Posterior cingulate gyrus (tissue), 11 donors: ENCODE data around the gene CD200R1L.
"Not testable (repeated sequence)": the region's sequence is repeated elsewhere in the genome, so short reads cannot be mapped to it uniquely, and the experiment has no call there.

Source experiments
- DNase-seq, 10 donors: peaks; one replicate each; pipeline versions ENCODE4 v3.0.0 to v3.0.0-alpha.2; 2020 to 2021; ENCODE audit warnings: mixed read lengths in 3 of 10
- intact Hi-C: fragments of 100-400 bp; cut with DNase I; formaldehyde crosslinking; loops from one replicate; pipeline ENCODE4 v1.15.1; 2023

The CD200R1L gene, protein sequence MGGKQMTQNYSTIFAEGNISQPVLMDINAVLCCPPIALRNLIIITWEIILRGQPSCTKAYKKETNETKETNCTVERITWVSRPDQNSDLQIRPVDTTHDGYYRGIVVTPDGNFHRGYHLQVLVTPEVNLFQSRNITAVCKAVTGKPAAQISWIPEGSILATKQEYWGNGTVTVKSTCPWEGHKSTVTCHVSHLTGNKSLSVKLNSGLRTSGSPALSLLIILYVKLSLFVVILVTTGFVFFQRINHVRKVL

DNA sequence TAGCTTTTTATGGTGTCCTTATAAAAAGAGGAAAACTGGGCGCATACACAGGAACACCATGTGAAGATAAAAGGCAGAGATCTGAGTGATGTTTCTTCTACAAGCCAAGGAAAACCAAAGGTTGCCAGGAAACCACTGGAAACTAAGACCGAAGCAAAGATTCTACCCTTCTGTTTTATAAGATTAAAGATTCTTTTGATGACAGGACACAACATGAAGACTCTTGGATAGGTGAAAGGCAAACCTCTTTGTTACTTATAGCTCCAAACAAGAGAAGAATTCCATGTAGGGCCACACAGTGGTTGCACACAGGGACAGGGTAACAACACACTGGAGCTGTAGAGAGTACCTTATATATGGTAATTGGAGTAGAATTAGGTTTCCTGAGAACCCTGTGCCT, at the start of gene CD200R1L:
TSS of gene CD200R1L (minus strand) at position 101 of the 400 bp plus-strand sequence. CDS start 17,497 bp downstream, outside the sequence.
- intact Hi-C loops: no loop called here
- no peak for DNase-seq

DNA sequence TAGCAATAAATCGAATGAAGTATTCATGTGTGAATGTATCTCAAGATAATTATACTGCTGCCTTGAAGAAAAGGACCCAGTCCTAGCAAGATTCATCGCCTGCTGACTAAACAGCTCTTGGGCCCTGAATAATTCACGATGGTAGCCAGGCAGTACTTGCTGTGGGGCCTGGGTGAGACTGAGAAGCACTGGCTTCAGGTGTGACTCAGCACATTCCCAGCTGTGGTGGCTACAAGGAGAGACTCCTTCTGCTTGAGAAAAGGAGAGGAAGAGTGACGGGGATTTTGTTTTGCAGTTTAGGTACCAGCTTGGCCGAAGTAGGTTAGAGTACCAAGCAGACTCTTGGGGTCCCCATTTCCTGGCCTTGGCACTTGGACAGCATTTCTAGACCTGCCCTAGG, 47.6 kb upstream of the CD200R1L start:
- DNase-seq: no peak
- intact Hi-C loops: no loop called here

DNA sequence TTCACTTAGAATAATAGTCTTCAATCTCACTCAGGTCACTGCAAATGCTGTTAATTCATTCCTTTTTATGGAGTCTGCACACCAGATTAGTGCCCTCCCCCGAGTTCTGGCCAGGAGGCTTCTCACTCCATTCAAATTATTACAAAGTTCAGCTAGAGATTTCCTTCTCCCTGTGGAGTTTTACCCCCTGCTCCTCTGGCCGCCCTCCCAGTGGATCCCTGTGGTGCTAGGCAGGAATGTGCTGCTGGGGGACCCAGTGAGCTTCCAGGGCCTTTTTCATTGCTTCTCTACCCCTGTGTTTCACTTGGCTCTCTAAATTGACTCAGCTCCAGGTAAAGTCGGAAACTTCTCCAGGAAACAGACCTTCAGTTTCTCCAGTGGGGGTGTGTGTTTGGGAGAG, 42.7 kb upstream of the CD200R1L start:
- intact Hi-C loops: no loop called here

DNA sequence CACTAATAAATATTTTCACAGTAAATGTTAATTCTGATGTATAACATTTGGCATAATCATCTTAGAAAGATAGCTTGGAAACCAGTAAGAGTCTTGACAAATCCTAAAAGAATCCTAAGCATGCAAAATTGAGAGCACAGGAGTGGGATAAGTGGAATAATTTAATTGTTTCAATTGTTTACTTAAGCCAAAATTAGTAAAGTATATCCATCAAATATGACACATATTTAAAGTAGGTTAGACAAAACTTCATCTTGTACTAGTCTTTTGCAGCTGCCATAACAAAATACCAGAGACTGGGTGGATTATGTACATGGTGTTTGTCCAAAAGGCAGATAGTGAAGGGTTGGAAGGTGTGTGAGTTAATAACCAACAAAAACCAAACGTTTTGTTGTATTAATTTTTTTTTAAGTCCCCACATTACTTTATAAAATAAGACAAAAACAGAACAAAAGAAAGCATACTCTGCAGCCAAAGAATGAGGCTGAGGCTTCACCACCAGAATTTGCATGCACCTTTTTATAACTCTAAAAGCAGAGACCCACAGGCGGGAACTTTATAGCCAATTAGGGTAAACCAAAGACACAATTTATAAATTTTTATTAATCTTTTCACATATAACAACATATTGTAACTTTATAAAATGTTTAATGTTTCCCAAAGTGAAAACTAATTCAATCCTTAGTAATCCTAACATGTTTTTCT, 41.9 kb upstream of the CD200R1L start:
- intact Hi-C loops: no loop called here
- no peak for DNase-seq

More for the DNA sequence above, 42.7 kb upstream of the CD200R1L start:
- DNase-seq: no peak

DNA sequence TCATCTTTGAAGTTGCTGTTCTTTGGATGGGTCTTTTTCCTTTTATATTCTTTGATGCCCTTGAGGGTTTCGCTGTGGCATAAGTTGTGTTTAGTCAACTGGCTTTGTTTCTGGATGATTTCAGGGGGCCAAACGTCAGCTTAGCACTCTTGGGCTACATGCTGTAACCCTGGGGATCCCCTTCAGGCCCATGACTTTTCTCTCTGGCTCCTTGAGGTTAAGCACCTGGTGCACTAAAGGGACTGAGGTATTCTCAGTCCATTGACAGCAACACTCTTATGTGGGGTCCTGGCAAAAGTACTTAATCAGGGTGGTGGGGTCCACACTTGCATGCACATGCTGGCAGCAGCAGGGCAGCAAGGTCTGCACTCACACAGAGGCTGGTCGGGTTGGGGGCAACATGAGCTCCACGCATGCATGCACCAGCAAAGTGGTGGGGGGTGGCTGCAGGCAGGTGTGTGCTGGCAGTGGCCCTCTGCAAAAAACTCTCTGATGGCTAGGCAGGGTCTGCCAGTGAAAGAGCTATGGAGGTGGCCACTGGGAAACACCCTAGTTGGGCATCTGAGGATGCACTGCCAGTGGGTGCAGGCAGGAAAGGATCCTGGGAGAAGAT, 38.1 kb upstream of the CD200R1L start:
- intact Hi-C loops: no loop called here
- peak in 2 of 10 donors; percentile 57 to 73 for DNase-seq

DNA sequence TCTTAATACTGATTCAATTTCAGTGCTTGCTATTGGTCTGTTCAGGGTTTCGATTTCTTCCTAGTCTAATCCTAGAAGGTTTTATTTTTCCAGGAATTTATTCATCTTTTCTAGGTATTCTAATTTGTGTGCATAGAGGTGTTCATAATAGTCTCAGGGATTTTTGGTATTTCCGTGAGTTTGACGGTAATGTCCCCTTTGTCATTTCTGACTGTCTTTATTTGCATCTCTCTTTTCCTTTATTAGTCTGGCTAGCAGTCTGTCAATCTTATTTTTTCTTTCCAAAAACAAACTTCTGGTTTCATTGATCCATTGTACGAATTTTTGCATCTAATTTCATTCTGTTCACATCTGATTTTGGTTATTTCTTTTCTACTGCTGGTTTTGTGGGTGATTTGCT, 35.2 kb upstream of the CD200R1L start:
- no peak for DNase-seq
- intact Hi-C loops: no loop called here

DNA sequence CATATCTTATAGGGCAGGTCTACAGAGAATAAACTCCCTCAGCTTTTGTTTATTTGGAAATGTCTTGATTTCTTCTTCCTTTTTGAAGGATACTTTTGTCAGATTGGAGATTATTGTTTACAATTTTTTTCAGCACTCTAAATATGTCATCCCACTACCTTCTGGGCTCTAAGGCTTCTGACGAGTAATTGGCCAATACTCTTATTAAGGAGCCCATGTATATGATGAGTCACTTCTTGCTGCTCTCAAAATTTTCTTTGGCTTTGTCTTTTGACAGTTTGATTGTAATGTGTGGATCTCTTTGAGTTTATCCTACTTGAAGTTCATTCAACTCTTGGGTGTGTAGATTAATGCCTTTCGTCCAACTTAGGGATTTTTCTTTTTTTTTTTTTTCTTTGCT, 28.9 kb upstream of the CD200R1L start:
- intact Hi-C loops: no loop called here
- no peak for DNase-seq

DNA sequence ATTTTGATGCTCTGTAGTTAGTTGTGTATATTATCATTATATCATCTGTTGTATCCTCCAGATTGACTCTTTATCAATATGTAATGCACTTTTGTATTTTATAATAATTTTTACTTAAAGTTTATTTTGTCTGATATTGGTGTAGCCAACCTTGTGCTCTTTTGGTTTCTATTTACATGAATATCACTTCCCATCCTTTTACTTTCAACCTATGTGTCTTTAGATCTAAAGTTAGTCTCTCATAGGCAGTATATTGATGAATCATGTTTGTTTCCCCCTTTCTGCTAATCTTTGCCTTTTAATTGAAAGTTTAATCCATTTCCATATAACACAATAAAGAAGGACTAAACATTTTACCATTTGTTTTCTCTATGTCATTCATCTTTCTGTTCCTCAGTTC, 28.1 kb upstream of the CD200R1L start:
- no peak for DNase-seq
- intact Hi-C loops: no loop called here

DNA sequence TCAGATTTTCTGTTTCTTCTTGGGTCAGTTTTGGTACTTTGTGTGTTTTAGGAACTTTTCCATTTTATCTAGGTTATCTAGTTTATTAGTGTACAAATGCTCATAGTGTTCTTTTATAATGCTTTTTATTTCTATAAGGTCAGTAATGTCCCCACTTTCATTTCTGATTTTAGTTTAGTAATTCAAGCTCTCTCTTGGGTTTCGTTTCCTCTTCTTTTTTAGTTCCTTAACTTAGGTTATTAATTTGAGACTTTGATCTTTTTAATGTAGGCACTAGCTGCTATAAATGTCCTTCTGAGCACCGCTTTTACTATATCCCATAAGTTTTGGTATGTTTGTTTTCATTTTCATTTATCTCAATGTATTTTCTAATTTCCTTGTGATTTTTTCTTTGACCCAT, 27.0 kb upstream of the CD200R1L start:
- no peak for DNase-seq
- intact Hi-C loops: no loop called here

DNA sequence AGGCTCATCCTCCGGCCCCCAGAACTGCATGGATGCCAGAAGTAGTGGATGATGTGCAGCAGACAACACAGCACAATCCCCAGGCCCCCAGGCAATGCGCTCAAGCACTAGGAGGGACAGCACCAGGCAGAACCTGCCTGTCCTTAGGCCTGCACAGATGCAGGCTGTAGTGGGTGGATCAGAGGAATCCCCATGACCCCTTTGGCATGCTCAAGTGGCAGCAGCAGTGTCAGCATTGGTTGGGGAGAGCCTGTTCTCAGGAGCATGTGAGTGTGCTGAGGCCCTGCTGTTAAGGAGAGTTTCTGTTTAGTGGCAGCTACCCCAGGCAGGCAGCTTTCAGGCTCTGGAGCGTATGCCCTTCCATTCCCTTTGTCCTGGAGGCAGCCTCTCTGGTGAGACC, 25.1 kb upstream of the CD200R1L start:
- DNase-seq: no peak

DNA sequence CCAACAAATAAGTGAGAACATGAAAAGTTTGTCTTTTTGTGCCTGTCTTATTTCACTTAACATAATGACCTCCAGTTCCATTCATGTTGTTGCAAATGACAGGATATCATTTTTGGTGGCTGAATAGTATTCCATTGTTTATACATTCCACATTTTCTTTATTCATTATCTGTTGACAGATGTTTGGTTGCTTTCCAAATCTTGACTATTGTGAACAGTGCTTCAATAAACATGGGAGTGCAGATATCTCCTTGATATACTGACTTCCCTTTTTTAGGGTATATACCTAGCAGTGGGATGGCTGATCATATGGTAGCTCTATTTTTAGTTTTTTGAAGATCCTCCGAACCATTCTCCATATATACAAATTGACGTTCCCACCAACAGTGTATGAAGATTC, 19.1 kb upstream of the CD200R1L start:
- DNase-seq: no peak
- intact Hi-C loops: no loop called here

More for the DNA sequence above, 25.1 kb upstream of the CD200R1L start:
- intact Hi-C loops: no loop called here

DNA sequence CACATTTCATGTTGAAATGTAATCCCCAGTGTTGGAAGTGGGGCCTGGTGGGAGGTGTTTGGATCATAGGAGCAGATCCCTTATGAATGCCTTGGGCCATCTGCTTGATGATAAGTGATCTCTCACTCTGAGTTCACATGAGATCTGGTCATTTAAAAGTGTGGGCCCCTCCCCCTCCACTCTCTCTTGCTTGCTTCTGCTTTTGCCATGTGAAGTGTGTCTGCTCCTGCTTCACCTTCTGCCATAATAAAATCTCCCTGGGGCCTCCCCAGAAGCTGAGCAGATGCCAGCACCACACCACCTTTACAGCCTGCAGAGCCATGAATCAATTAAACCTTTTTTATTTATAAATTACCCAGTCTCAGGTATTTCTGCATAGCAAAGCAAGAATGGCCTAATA, 14.2 kb upstream of the CD200R1L start:
- DNase-seq: no peak
- intact Hi-C loops: no loop called here

DNA sequence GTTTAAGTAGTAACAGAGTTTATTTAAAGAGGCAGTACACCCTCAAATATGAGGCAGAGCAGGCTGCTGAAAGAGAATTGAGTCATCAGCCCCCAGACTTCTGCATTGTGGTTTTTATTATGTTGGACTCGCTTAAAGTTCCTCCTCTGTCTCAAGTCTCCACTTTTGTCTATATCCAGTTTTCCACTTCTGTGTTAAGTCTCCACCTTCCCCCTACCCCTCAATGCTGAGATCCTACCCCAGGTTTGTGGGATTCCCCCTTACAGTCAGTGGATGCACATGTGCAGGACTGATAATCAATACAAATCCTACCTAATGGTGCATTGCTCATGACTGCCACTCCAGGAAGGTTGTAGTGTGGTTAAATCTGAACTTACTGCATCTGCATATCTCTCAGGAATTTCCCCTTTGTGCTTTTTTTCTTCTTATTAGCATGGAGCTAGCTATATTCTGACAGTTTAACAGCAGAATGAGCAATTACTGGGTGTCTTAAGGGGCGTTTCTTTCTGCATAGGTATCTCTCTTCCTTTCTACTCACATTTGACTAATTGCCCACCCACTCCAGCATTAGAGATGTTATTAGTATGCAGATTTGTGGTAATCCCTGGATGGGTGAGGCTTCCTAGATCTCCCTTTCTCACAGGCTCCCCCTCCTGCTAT, 11.9 kb upstream of the CD200R1L start:
- intact Hi-C loops: no loop called here
- no peak for DNase-seq

DNA sequence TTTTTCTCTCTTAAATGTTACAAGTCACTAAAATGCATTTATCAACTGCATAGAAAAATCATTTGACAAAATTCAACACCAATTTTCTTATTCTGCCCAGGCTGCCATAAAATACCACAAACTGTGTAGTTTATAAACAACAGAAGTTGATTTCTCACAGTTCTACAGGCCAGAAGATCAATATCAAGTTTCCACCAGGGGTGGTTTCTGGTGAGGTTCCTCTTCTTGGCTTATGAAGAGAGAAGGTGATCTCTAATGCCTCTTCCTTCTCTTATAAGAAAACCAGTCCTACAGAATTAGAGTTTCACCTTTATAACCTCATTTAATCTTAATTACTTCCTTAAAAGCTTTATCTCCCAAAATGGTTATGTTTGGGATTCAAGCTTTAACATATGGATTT, 10.9 kb upstream of the CD200R1L start:
- DNase-seq: no peak
- intact Hi-C loops: no loop called here

DNA sequence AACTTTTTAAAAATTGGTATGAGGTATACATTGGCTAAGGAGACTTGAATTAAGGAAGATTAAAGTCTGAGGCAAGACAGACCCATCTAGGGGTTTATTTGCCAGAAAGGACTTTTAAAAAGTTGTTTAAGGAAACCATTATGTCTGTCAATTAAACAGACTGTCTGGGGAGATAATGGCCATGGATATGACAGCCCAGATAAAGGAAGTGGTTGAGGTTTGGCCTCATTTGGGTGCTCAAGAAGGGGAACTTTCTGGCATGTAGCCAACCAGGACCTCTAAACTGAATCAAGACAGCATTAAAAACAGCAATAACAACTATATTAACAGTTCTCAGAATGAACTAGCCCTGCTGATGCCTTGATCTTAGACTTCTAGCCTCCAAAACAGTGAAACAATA, 9.9 kb upstream of the CD200R1L start:
- intact Hi-C loops: no loop called here
- no peak for DNase-seq

DNA sequence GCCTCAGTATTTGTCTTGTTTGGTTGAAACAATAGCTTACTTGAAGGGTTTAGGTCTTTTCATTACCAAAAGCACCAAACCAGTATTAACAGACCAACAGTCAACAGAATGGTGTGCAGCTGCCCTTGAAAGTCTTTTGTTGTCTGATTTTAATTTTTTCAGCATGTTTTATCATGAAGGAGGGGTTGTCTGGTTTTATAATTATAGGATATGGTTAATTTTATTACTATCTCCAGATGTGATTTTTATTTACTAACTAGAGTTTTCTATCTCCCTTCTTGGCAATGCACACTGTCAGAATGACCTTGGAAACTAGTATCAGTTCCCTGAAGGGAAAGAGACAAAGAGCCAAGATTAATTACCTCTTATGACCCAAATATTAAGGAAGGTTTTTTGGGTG, 9.2 kb upstream of the CD200R1L start:
- no peak for DNase-seq
- intact Hi-C loops: no loop called here

DNA sequence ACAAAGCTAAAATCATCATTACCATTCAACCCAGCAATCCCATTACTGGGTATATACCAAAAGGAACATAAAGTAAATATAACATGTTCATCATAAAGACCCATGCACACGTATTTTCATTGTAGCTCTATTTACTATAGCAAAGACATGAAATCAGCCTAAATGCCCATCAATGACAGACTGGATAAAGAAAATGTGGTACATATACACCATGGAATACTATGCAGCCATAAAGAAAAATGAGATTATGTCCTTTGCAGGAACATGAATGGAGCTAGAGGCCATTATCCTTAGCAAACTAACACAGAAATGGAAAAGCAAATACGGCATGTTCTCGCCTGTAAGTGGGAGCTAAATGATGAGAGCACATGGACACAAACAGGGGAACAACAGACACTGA, 8.4 kb upstream of the CD200R1L start:
- DNase-seq, intact Hi-C loops: not testable (repeated sequence)

DNA sequence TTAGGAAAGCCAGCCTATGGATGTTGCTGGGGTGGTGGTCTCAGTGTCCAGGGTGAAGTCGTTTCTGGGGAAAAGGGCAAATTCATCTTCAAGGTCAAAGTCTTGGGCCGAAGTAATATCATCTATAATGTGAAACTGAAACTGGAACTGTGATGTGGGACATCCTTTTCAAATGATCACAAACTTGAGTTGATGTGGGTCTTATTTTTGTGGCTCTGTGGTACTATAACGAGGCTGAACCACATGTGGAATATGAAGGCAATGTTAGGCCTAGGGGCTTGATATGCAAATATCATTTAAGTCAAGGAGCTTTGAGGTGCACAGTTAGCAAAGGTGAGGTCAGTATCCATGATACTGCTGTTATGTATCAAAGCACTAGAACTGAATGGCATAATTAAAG, 1.5 kb upstream of the CD200R1L start:
- DNase-seq: no peak
- intact Hi-C loops: no loop called here

DNA sequence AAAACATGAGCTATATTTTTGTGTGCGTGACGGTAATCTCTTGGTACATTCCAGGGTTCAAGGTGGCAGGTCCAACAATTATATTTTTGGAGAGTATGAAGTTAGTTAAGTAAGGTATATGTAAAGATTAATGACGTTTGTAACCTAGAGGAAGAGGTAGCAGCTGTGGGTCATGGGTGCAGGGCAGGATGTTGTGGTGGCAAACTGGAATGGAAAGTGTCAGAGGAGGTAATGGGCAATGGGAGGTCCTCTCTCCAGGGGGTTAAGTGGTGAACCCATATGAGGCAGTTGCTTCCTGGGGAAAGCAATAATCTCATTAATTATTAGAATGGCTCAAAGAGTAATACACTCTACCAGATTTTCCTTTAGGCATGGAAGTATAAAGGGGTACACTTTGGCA, 1.0 kb upstream of the CD200R1L start:
- intact Hi-C loops: no loop called here
- DNase-seq: no peak

DNA sequence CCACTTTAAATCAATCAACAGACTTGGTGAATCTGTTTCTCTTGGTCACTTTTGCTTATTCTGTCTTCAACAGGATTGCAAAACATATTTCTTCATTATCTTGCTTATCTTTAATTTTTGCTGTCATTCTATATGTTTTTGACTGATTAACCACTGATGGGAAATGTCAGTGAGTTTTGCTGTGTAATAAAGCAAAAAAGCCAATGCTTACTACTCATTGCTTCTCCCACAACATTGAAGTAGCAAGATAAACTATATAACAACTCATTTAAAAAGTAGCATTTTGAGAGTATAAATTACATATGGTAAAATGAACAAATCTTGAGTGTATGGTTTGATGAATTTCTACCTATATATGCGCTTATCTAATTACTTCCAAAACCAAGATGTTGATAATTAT, 892 bp downstream of the CD200R1L start:
- intact Hi-C loops: no loop called here

DNA sequence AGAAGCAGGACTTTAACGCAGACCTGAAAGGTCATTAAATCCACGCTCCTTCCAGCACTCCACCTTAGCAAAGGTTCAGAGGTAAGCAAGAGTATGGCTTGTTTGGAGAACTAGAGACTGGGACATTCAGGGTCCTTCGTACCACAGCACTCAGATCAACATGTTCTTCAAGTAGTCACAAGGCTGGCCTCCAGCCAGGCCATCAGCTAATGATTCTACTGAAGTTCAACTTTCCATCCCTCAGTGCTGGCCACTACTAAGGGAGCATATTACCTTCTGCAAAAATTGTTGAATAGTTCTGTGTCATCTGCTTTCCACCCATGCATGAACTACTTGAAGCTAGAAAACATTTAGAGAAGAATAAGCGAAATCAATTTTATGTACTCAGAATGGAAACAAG, 17.6 kb downstream of the CD200R1L start:
- intact Hi-C loops: no loop called here
- DNase-seq: no peak

More for the DNA sequence above, 892 bp downstream of the CD200R1L start:
- no peak for DNase-seq
